Sigmoid colon (tissue), 7 donors: ENCODE data around the gene TMEM258. TPM values are rescaled to one million over a fixed set of nuclear protein-coding genes. Genes with fewer than 3 reads are reported as not detected.

Experiments used
- DNase-seq: peaks from one replicate; pipeline ENCODE4 v3.0.0-alpha.2; 2019
- H3K27ac ChIP-seq, 4 donors: fragments of 200-600 bp; sonication (generic); one replicate each; pipeline ENCODE4 v1.5.1; 2016 to 2019; ENCODE audit warnings: mild to moderate bottlenecking in 1 of 4
- H3K27me3 ChIP-seq, 3 donors: fragments of 200-600 bp; sonication (generic); one replicate each; pipeline ENCODE4 v1.5.1; 2019; ENCODE audit warnings: mild to moderate bottlenecking in 1 of 3
- H3K36me3 ChIP-seq, 4 donors: fragments of 200-600 bp; sonication (generic); one replicate each; pipeline ENCODE4 v1.5.1; 2016 to 2019
- H3K4me1 ChIP-seq, 4 donors: fragments of 200-600 bp; sonication (generic); one replicate each; pipeline ENCODE4 v1.5.1; 2017 to 2019
- H3K4me3 ChIP-seq, 4 donors: fragments of 200-600 bp; sonication (generic); one replicate each; pipeline ENCODE4 v1.5.1; 2017 to 2019; ENCODE audit warnings: mild to moderate bottlenecking in 2 of 4, moderate library complexity in 1 of 4
- H3K9me3 ChIP-seq, 4 donors: fragments of 200-600 bp in 3 of 4; sonication (generic) in 3 of 4; one replicate each; pipeline versions ENCODE4 v1.5.1 to v1.6.1; 2013 to 2019
- CTCF ChIP-seq, 4 experiments: fragments of 450-650 bp in 3 of 4; fragments of 200-600 bp in 1 of 4; IDR thresholded peaks; one replicate each; pipeline ENCODE4 v1.5.1; 2016 to 2019; ENCODE audit warnings: antibody characterized with exemption in 4 of 4, mild to moderate bottlenecking in 3 of 4, moderate library complexity in 2 of 4
- EP300 ChIP-seq, 4 donors: sonication (generic); formaldehyde crosslinking; IDR thresholded peaks; one replicate each; pipeline ENCODE4 v1.6.1; 2017; ENCODE audit warnings: antibody characterized with exemption in 4 of 4
- POLR2A ChIP-seq, 2 donors: fragments of 450-650 bp; IDR thresholded peaks; one replicate each; pipeline ENCODE4 v1.6.1; 2016; ENCODE audit warnings: antibody characterized with exemption in 2 of 2, mild to moderate bottlenecking in 2 of 2, moderate library complexity in 2 of 2
- POLR2AphosphoS5 ChIP-seq, 4 donors: sonication (generic); formaldehyde crosslinking; IDR thresholded peaks; one replicate each; pipeline ENCODE4 v1.6.1; 2017; ENCODE audit warnings: antibody characterized with exemption in 4 of 4
- WGBS, 2 donors: extraction: QIAGEN DNeasy Blood & Tissue Kit; methylation state at CpG; one replicate each; pipeline ENCODE4 v1.1.7; 2013; 5-methylcytosine and 5-hydroxymethylcytosine counted together
- intact Hi-C: fragments of 100-400 bp; cut with DNase I; formaldehyde crosslinking; loops from one replicate; pipeline ENCODE4 v1.15.1; 2023
- polyA plus RNA-seq, 3 donors: library from polyadenylated mRNA; stranded (reverse); fragments of 200-250 nt; gene quantifications; one replicate each; pipeline ENCODE4 v1.2.3, GENCODE V29; 2013
- total RNA-seq, 4 donors: library from RNA; depleted of rRNA; stranded (reverse); fragments of >200 nt; gene quantifications; one replicate each; pipeline ENCODE4 v1.1.0, GENCODE V29; 2016
- donor health status: healthy with polysubstance abuse.
- donor health status: Bipolar disorder and iron deficiency.
- donor health status: healthy.

The TMEM258 gene
- total and polyA plus RNA-seq, 7 donors = 39.9 to 224 (median 64.7) TPM

DNA sequence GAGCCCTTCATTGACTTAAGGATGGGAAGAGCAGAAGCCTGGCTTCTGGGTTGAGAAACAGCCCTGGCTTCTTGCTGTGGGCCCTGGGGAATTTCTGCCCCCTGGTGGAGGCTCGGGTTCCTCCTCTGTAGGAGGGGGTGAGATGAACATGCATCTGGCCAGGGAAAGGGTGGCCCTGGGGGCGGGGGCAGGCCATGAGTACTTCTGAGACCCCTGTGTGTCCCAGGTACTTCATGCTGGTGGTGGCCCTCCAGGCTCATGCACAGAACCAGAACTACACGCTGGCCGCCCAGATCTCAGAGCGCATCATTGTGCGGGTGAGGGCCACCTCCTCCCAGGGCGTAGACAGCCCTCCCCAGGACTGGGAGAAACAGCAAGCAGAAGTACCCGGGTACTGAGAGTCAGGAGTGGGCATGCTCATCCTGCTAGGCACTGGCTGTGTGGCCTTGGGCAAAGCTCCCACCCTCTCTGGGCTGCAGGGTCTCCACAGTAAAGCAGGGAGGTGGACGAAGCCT is 15.8 kb downstream of the TMEM258 start:
- no peak for DNase-seq
- Histone ChIP-seq H3K4me3 (no peak overlapping the region), H3K27ac (no peak overlapping the region), H3K9me3 (no peaks in the 10 kb centered on the region), H3K27me3 (peaks cover 0 to 9% (median 0%) of the 10 kb centered on the region in 3 donors), H3K36me3 (no peaks in the 10 kb centered on the region), H3K4me1 (peaks cover 0 to 11% (median 9%) of the 10 kb centered on the region in 4 donors)
- 73 to 74% methylated on average over 9 of the region's 9 CpGs for WGBS, 2 donors
- intact Hi-C loops = no loop called here
- TF ChIP-seq EP300 (IDR thresholded peaks at IDR 0.05) = no peak
- TF ChIP-seq CTCF (IDR thresholded peaks at IDR 0.05) = peak in 3 of 4 experiments; percentile 24 to 45 (median 35)
- no peak for TF ChIP-seq POLR2AphosphoS5 (IDR thresholded peaks at IDR 0.05)
- no peak for TF ChIP-seq POLR2A (IDR thresholded peaks at IDR 0.05)

GRCh38 chr11:61775606-61776554 is 16.5 kb downstream of the TMEM258 start:
- Histone ChIP-seq H3K4me3 (no peak overlapping the region), H3K9me3 (no peaks in the 10 kb centered on the region), H3K4me1 (peaks cover 0 to 11% (median 9%) of the 10 kb centered on the region in 4 donors), H3K36me3 (no peaks in the 10 kb centered on the region), H3K27ac (no peak overlapping the region), H3K27me3 (peaks cover 0 to 9% (median 0%) of the 10 kb centered on the region in 3 donors)
- TF ChIP-seq POLR2AphosphoS5 (IDR thresholded peaks at IDR 0.05) (no peak), EP300 (IDR thresholded peaks at IDR 0.05) (no peak), POLR2A (IDR thresholded peaks at IDR 0.05) (no peak), CTCF (IDR thresholded peaks at IDR 0.05) (no peak)
- DNase-seq = no peak
- 77 to 86% methylated on average over 20 of the region's 20 CpGs for WGBS, 2 donors
- intact Hi-C loops = no loop called here

DNA sequence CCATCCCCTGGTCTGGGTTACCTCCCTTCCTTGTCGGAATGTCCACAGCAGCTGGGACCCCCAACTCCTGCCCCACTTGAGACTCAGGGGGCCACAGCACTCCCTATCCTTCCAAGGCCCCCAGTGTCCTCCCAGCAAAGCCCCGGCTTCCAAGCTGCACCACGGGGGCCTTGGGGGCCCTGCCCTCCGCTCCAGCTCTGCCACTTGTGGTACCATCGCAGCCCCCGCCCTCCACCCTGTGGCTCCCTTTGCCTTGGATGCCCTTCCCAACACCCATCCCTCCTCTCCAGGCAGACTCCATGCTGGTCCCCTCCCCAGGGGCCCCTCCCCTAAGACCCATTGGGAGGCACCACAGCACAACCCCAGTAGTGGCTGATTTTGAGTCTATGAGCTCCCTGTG is 17.3 kb downstream of the TMEM258 start:
- Histone ChIP-seq H3K27me3 (peaks cover 0 to 9% (median 0%) of the 10 kb centered on the region in 3 donors), H3K27ac (no peak overlapping the region), H3K4me1 (peaks cover 0 to 11% (median 9%) of the 10 kb centered on the region in 4 donors), H3K4me3 (no peak overlapping the region), H3K36me3 (no peaks in the 10 kb centered on the region), H3K9me3 (no peaks in the 10 kb centered on the region)
- DNase-seq = no peak
- WGBS, 2 donors = 95% methylated on average over 6 of the region's 6 CpGs
- intact Hi-C loops = no loop called here
- TF ChIP-seq POLR2A (IDR thresholded peaks at IDR 0.05) (no peak), CTCF (IDR thresholded peaks at IDR 0.05) (no peak), EP300 (IDR thresholded peaks at IDR 0.05) (no peak), POLR2AphosphoS5 (IDR thresholded peaks at IDR 0.05) (no peak)

- Histone ChIP-seq H3K27ac (no peak overlapping the region), H3K9me3 (no peaks in the 10 kb centered on the region), H3K4me3 (no peak overlapping the region), H3K4me1 (peaks cover 0 to 11% (median 9%) of the 10 kb centered on the region in 4 donors), H3K36me3 (no peaks in the 10 kb centered on the region), H3K27me3 (peaks cover 0 to 13% (median 0%) of the 10 kb centered on the region in 3 donors)
- DNase-seq = no peak
- WGBS, 2 donors = 90% methylated on average over 12 of the region's 12 CpGs
- intact Hi-C loops = no loop called here
- TF ChIP-seq POLR2AphosphoS5 (IDR thresholded peaks at IDR 0.05) = no peak
- no peak for TF ChIP-seq POLR2A (IDR thresholded peaks at IDR 0.05)
- TF ChIP-seq CTCF (IDR thresholded peaks at IDR 0.05) = no peak
- no peak for TF ChIP-seq EP300 (IDR thresholded peaks at IDR 0.05)
Observed at GRCh38 chr11:61774411-61774810, 18.0 kb downstream of the TMEM258 start.
